Measurements from ENCODE around the gene EN1. TPM values are rescaled to one million over a fixed set of nuclear protein-coding genes. Genes with fewer than 3 reads are reported as not detected.

Gene EN1
- total RNA-seq, 1 experiment from 2014 or later: not detected

Other genes starting within 250 kb of the EN1 start
- 0.32 TPM in 1 of 2 replicates, not detected in the other for gene MARCO, start 94.5 kb upstream of the EN1 start, total RNA-seq (2014; rRNA removed; shearing (Covaris generic))